Measurements from ENCODE around the gene C3orf20. TPM values are rescaled to one million over a fixed set of nuclear protein-coding genes. Genes with fewer than 3 reads are reported as not detected.

Gene C3orf20
- total and polyA plus RNA-seq, 2 donors (not counting 1 experiment from before 2014, with no cell fraction given): 0.12 to 0.34 TPM

GRCh38 chr3:14762701-14763100 is 87.8 kb downstream of the C3orf20 start:
- Histone ChIP-seq H3K27me3 (replicated peaks in 1 of 4; ENCODE audit: control extremely low read depth in 1 of 4, control insufficient read depth in 3 of 4, insufficient read depth in 4 of 4, low read length in 3 of 4) (peaks cover 0 to 9% (median 0%) of the 10 kb centered on the region in 4 experiments), H3K4me2 (replicated peaks; ENCODE audit: low read depth, low read length, poor library complexity, severe bottlenecking) (no peak overlapping the region), H3K27ac (ENCODE audit: low read length in 2 of 2) (no peak overlapping the region), H3K79me2 (ENCODE audit: control insufficient read depth, insufficient read depth, low read length) (no peaks in the 10 kb centered on the region), H3K36me3 (replicated peaks in 1 of 2; ENCODE audit: control extremely low read depth in 1 of 2, control insufficient read depth in 1 of 2, extremely low read depth in 1 of 2, insufficient read depth in 2 of 2, low read length in 1 of 2) (no peaks in the 10 kb centered on the region), H2AFZ (ENCODE audit: insufficient read depth, low read depth, low read length, poor library complexity, severe bottlenecking) (no peak overlapping the region), H3K9me3 (ENCODE audit: control extremely low read depth in 1 of 3, control insufficient read depth in 2 of 3, insufficient read depth in 1 of 3, low read length in 2 of 3) (peaks cover 0 to 15% (median 0%) of the 10 kb centered on the region in 3 donors), H4K20me1 (ENCODE audit: control insufficient read depth, insufficient read depth, low read length, poor library complexity, severe bottlenecking) (no peaks in the 10 kb centered on the region), H3K4me3 (ENCODE audit: control extremely low read depth in 1 of 5, extremely low read depth in 1 of 5, insufficient read depth in 1 of 5, low read depth in 2 of 5, low read length in 4 of 5) (no peak overlapping the region), H3K4me1 (ENCODE audit: control insufficient read depth in 2 of 2, insufficient read depth in 2 of 2, low read length in 2 of 2) (no peaks in the 10 kb centered on the region), H3K9ac (ENCODE audit: low read length) (no peak overlapping the region)
- H3K4me3 Mint-ChIP-seq: no peak overlapping the region
- POLR2A ChIA-PET: no interaction called here
- intact Hi-C loops (cut with micrococcal nuclease): no loop called here
- ATAC-seq (ENCODE audit: low read depth) (no peak), DNase-seq (no peak)
- CTCF ChIA-PET: interaction anchor here (1.0 kb wide), 1 partner anchor 19 kb away, joined by 3 read pairs; no protein-coding TSS in a partner anchor
- no peaks in the 10 kb centered on the region for H3K27me3 Mint-ChIP-seq
- TF ChIP-seq EZH2 (IDR thresholded peaks at IDR 0.05; ENCODE audit: borderline replicate concordance, insufficient read depth, low read depth, low read length, poor library complexity, severe bottlenecking) (no peak), CTCF (IDR thresholded peaks at IDR 0.05) (no peak)
- no peak overlapping the region for H3K27ac Mint-ChIP-seq
- 86% methylated on average over 2 of the region's 3 CpGs for WGBS (ENCODE audit: insufficient coverage)
- no peaks in the 10 kb centered on the region for H3K9me3 Mint-ChIP-seq (ENCODE audit: insufficient read depth)
- H3K4me1 Mint-ChIP-seq: no peaks in the 10 kb centered on the region

- DNase-seq (no peak), ATAC-seq (ENCODE audit: low read depth) (no peak)
- 98% methylated on average over 5 of the region's 8 CpGs for WGBS (ENCODE audit: insufficient coverage)
- Histone ChIP-seq H3K9ac (ENCODE audit: low read length) (no peak overlapping the region), H3K9me3 (ENCODE audit: control extremely low read depth in 1 of 3, control insufficient read depth in 2 of 3, insufficient read depth in 1 of 3, low read length in 2 of 3) (peaks cover 0 to 15% (median 0%) of the 10 kb centered on the region in 3 donors), H2AFZ (ENCODE audit: insufficient read depth, low read depth, low read length, poor library complexity, severe bottlenecking) (no peak overlapping the region), H3K4me1 (ENCODE audit: control insufficient read depth in 2 of 2, insufficient read depth in 2 of 2, low read length in 2 of 2) (no peaks in the 10 kb centered on the region), H4K20me1 (ENCODE audit: control insufficient read depth, insufficient read depth, low read length, poor library complexity, severe bottlenecking) (no peaks in the 10 kb centered on the region), H3K4me2 (replicated peaks; ENCODE audit: low read depth, low read length, poor library complexity, severe bottlenecking) (no peak overlapping the region), H3K27me3 (replicated peaks in 1 of 4; ENCODE audit: control extremely low read depth in 1 of 4, control insufficient read depth in 3 of 4, insufficient read depth in 4 of 4, low read length in 3 of 4) (peaks cover 0 to 9% (median 0%) of the 10 kb centered on the region in 4 experiments), H3K36me3 (replicated peaks in 1 of 2; ENCODE audit: control extremely low read depth in 1 of 2, control insufficient read depth in 1 of 2, extremely low read depth in 1 of 2, insufficient read depth in 2 of 2, low read length in 1 of 2) (no peaks in the 10 kb centered on the region), H3K27ac (ENCODE audit: low read length in 2 of 2) (no peak overlapping the region), H3K4me3 (ENCODE audit: control extremely low read depth in 1 of 5, extremely low read depth in 1 of 5, insufficient read depth in 1 of 5, low read depth in 2 of 5, low read length in 4 of 5) (no peak overlapping the region), H3K79me2 (ENCODE audit: control insufficient read depth, insufficient read depth, low read length) (no peaks in the 10 kb centered on the region)
- H3K4me1 Mint-ChIP-seq: no peaks in the 10 kb centered on the region
- no peaks in the 10 kb centered on the region for H3K9me3 Mint-ChIP-seq (ENCODE audit: insufficient read depth)
- no peak overlapping the region for H3K4me3 Mint-ChIP-seq
- intact Hi-C loops (cut with micrococcal nuclease): no loop called here
- ChIA-PET CTCF (no interaction called here), POLR2A (no interaction called here)
- H3K27me3 Mint-ChIP-seq: no peaks in the 10 kb centered on the region
- no peak overlapping the region for H3K27ac Mint-ChIP-seq
- TF ChIP-seq EZH2 (IDR thresholded peaks at IDR 0.05; ENCODE audit: borderline replicate concordance, insufficient read depth, low read depth, low read length, poor library complexity, severe bottlenecking) (no peak), CTCF (IDR thresholded peaks at IDR 0.05) (no peak)
These were observed 89.6 kb downstream of the C3orf20 start for GRCh38 chr3:14764331-14765059.
